T follicular helper cell (primary cell): ENCODE measurements around the gene GNPAT.

Experiments used
- DNase-seq: peaks from one replicate; pipeline ENCODE4 v3.0.0-alpha.2; 2020; ENCODE audit warnings: low read depth

Gene GNPAT

GRCh38 chr1:231213831-231214573 is 27.0 kb upstream of the GNPAT start:
- no peak for DNase-seq

- no peak for DNase-seq
Observed at GRCh38 chr1:231214918-231215680, 25.9 kb upstream of the GNPAT start.

GRCh38 chr1:231215681-231216385 is 25.2 kb upstream of the GNPAT start:
- no peak for DNase-seq

- no peak for DNase-seq
Observed at GRCh38 chr1:231216498-231216897, 24.5 kb upstream of the GNPAT start.

GRCh38 chr1:231217056-231217455 is 24.0 kb upstream of the GNPAT start:
- no peak for DNase-seq

GRCh38 chr1:231218078-231218477 is 22.9 kb upstream of the GNPAT start:
- DNase-seq, result no peak

GRCh38 chr1:231219422-231220401 is 21.3 kb upstream of the GNPAT start:
- no peak for DNase-seq

- no peak for DNase-seq
Observed at GRCh38 chr1:231220801-231221200, 20.2 kb upstream of the GNPAT start.

GRCh38 chr1:231226156-231226555 is 14.9 kb upstream of the GNPAT start:
- DNase-seq, result no peak

GRCh38 chr1:231231511-231231910 is 9.5 kb upstream of the GNPAT start:
- no peak for DNase-seq

GRCh38 chr1:231232870-231233734 is 7.9 kb upstream of the GNPAT start:
- no peak for DNase-seq

- no peak for DNase-seq
Observed at GRCh38 chr1:231233735-231234417, 7.1 kb upstream of the GNPAT start.

GRCh38 chr1:231234506-231234905 is 6.5 kb upstream of the GNPAT start:
- DNase-seq, result no peak

GRCh38 chr1:231235526-231236207 is 5.3 kb upstream of the GNPAT start:
- no peak for DNase-seq

GRCh38 chr1:231236208-231236591 is 4.8 kb upstream of the GNPAT start:
- no peak for DNase-seq

GRCh38 chr1:231236938-231237337 is 4.1 kb upstream of the GNPAT start:
- no peak for DNase-seq

GRCh38 chr1:231238298-231238697 is 2.7 kb upstream of the GNPAT start:
- no peak for DNase-seq

GRCh38 chr1:231240531-231240882 is 505 bp upstream of the GNPAT start:
- DNase-seq, result no peak

GRCh38 chr1:231241750-231242149 is 738 bp downstream of the GNPAT start:
- DNase-seq, result no peak
